ENCODE data around the gene INSRR.

DNA sequence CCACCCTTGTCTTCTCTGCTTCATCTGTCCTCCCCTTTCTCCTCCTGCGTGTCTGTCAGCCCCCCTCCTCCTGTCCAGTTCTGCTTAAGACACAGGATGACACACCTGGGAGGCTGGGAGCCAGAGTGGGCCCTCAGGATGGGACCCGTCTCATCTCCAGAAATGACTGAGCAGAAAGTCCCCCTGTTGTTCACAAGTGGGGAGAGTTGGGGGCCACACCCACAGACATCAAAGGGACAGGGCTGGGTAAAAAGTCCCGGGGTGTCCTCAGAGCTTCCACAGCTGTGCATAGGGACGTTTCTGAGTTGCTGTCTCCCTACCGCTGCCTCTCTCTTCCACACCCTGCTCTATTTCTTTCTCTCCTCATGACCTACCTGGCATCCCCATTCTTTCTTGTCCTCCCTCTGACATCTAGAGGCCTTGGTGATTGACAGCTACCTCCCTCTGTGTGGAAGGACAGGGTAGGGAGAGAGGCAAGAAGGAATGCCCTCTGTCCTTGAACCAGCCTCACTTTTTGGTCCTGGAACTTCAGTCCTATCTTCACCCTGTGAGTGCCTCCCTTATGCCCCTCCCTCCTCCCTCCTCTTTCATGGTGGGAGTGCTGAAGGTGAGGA is 22.8 kb downstream of the INSRR start:
- TF ChIP-seq CTCF (IDR thresholded peaks at IDR 0.05) = no peak
- no peak for TF ChIP-seq REST (IDR thresholded peaks at IDR 0.05)
- no peak for TF ChIP-seq POLR2A (IDR thresholded peaks at IDR 0.05; ENCODE audit: low read length)
- TF ChIP-seq, protein P1, sequence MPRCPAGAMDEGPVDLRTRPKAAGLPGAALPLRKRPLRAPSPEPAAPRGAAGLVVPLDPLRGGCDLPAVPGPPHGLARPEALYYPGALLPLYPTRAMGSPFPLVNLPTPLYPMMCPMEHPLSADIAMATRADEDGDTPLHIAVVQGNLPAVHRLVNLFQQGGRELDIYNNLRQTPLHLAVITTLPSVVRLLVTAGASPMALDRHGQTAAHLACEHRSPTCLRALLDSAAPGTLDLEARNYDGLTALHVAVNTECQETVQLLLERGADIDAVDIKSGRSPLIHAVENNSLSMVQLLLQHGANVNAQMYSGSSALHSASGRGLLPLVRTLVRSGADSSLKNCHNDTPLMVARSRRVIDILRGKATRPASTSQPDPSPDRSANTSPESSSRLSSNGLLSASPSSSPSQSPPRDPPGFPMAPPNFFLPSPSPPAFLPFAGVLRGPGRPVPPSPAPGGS (IDR thresholded peaks at IDR 0.05) = no peak

All from A549 (cell line).